ENCODE data around the gene BCAS4. TPM values are rescaled to one million over a fixed set of nuclear protein-coding genes. Genes with fewer than 3 reads are reported as not detected.

BCAS4 gene
- total RNA-seq, 4 donors from 2014 or later: 6.6 to 15.7 (median 13.1) TPM

DNA sequence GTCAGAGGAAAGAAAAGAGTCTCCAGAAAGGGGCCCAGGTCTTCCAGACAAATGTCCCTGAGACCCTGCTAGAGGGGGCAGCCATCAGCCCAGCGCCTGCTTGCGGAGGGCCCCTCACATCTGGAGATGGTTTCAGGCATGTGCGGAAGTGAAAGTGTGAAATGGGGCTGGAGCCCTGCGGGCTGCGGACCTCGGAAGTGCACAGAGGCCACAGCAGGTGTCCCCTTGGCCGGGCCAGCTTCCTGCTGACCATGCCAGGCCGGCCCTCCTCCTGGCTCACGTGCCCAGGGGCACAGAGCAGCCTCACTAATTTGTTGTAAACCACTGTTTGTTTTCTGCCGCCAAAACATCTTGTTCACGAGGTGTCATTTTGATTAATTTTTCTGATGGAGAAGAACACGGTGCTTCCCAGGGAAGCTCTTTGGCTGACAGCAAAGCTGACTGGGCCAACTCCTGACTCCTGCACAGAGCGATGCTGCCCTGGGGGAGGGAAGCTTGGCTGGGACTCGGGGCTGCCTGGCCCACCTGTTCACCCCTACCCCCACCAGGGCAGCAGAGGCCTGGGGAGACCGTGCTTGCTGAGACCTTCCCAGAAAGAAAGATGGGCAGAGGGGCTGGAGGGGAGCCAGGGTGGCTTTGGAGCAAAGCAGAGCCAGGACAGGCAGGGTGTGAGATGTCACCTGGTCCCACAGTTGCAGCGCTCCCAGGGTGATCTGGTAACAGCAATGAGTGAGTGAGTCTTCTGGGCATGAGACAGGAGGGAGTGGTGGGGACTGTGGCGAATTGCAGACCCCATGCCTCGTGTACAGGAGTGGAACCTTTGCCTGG is 54.2 kb downstream of the BCAS4 start:
- H3K4me3 ChIP-seq (replicated peaks in 1 of 3): no peak overlapping the region
- intact Hi-C loops (cut with DNase I): no loop called here
- TF ChIP-seq CTCF (IDR thresholded peaks at IDR 0.05): no peak
- TF ChIP-seq POLR2A (IDR thresholded peaks at IDR 0.05): no peak

DNA sequence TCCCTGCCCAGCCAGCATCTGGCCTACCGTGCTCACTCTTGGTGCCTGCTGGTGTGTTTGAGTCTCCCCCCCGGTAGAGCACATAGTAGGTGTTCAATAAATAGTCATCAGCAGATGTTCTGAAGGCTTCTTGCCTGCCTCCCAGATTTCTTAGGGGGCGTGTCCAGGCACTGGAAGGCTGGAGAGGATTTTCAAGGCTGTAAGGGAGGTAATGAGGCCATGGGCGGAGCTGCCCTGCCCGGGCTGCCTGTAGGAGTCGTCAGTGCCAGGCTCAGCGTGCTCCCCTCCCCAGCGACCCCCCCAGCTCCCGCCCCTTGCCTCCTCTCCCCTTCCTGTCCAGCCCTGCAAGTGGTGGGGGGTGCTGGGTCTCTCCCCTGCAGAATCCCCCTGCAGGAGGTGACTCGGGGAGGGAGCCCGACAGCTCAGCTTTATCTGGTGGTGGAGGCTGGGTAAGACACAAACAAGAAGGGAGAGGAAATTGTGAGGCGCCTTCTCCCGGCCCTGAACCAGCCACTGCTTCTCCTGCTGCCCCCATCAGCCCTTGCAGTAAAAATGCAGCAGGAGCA is 55.9 kb downstream of the BCAS4 start:
- no peaks in the 10 kb centered on the region for H3K36me3 ChIP-seq
- intact Hi-C loops (cut with DNase I): no loop called here
- no peak for DNase-seq
- no peak overlapping the region for H3K4me3 ChIP-seq (replicated peaks in 1 of 3)
- peaks cover 13 to 21% of the 10 kb centered on the region in 2 donors for H3K4me1 ChIP-seq
- WGBS, 2 donors: 70 to 87% methylated on average over 6 to 10 of the region's 13 CpGs
- no peaks in the 10 kb centered on the region for H3K9me3 ChIP-seq
- H3K27ac ChIP-seq: no peak overlapping the region
- no peaks in the 10 kb centered on the region for H3K27me3 ChIP-seq
- TF ChIP-seq CTCF (IDR thresholded peaks at IDR 0.05): no peak
- TF ChIP-seq POLR2A (IDR thresholded peaks at IDR 0.05): no peak

More for the DNA sequence above, 54.2 kb downstream of the BCAS4 start:
- H3K27me3 ChIP-seq: no peaks in the 10 kb centered on the region
- H3K4me1 ChIP-seq: peaks cover 12 to 21% of the 10 kb centered on the region in 2 donors
- H3K36me3 ChIP-seq: no peaks in the 10 kb centered on the region
- no peaks in the 10 kb centered on the region for H3K9me3 ChIP-seq
- DNase-seq: peak; percentile 39 to 54
- peak overlapping the region; percentile 80 to 94 (median 80) for H3K27ac ChIP-seq
- whole genome bisulfite sequencing, 2 donors: 48 to 54% methylated on average over 17 to 18 of the region's 18 CpGs

DNA sequence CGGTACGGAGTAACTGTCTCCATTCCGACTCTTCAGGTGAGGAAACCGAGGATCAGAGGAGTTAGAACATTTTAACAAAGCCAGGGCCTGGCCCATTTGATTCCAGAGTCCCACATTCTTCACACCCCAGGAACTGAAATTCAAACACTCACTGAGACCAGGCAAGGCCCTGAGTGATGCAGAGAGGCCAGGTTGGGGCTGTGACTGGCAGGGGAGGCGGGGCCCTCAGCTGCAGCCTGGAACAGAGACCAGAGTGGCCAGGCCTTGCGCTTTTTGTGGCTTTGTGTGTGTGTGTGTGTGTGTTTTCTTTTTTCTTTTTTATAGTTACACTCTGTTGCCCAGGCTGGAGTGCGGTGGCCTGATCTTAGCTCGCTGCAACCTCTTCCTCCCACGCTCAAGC is 57.2 kb downstream of the BCAS4 start:
- Histone ChIP-seq H3K9me3 (no peaks in the 10 kb centered on the region), H3K27me3 (no peaks in the 10 kb centered on the region), H3K4me1 (peaks cover 17 to 28% of the 10 kb centered on the region in 2 donors), H3K4me3 (replicated peaks in 1 of 3) (no peak overlapping the region), H3K36me3 (no peaks in the 10 kb centered on the region), H3K27ac (no peak overlapping the region)
- WGBS, 2 donors: 97 to 98% methylated on average over 6 to 9 of the region's 9 CpGs
- intact Hi-C loops (cut with DNase I): no loop called here
- DNase-seq: no peak
- no peak for TF ChIP-seq POLR2A (IDR thresholded peaks at IDR 0.05)
- no peak for TF ChIP-seq CTCF (IDR thresholded peaks at IDR 0.05)

DNA sequence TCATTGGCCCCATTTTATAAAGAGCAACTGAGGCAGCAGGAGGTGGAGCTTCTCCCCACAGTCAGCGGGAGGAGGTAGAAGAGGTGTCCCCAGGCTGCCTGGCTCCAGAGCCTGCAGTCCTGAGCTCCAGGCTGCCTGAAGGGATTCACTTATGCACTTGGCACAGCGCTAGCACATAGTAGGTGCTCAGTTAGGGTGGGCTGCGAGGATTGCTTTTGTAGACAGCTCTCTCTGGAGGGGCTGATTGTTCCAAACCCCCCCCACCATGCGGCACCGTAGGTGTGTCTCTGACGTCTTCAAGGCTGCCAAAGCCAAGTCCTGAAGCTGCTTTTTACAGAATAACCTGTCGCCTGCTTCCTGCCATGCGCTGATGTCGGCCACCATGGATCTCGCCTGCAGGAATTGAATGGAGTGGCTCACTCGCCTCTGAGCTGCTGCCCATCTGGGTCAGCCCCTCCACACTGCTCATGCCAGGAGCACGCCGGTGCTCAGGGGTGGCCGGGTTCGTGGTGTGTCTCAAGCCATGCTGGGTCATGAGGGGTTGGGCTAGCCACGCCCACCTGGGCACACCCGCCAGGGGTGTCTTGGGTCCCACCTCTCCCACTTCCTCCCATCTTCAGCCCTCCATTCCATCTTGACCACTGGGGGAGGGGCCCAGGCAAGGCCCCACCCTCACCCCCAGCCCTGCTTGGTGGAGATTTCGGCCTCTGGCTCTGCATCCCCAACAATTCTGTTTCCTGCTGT is 59.8 kb downstream of the BCAS4 start:
- Histone ChIP-seq H3K36me3 (no peaks in the 10 kb centered on the region), H3K4me1 (peaks cover 4 to 7% of the 10 kb centered on the region in 2 donors), H3K4me3 (replicated peaks in 1 of 3) (no peak overlapping the region), H3K27me3 (no peaks in the 10 kb centered on the region), H3K9me3 (no peaks in the 10 kb centered on the region), H3K27ac (no peak overlapping the region)
- DNase-seq: no peak
- intact Hi-C loops (cut with DNase I): no loop called here
- whole genome bisulfite sequencing, 2 donors: 93 to 97% methylated on average over 11 to 13 of the region's 18 CpGs
- TF ChIP-seq CTCF (IDR thresholded peaks at IDR 0.05) (no peak), POLR2A (IDR thresholded peaks at IDR 0.05) (no peak)

Measured in thyroid gland (tissue), 4 donors.